ENCODE results near the gene MYO18A.
"Not testable (repeated sequence)": the region's sequence is repeated elsewhere in the genome, so short reads cannot be mapped to it uniquely, and the experiment has no call there.

Gene MYO18A

DNA sequence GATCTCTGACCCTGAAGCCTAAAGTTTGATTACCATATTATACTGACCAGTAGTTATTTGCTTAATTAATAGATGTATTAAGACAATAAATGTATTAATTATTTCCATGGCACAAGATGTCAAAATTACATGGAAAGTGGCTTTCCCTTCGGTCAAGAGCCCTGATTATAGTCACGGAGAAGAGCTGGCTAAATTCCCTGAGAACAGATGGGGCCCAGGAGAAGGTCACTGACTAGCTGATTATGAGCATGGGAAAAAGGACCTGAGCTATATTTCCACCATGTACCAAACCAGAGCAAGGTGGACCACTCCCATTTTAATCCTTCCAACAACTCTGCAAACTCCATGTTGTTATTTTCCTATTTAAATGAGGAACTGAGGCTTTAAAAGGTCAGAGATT is 12.9 kb upstream of the MYO18A start:
- no peak for DNase-seq

DNA sequence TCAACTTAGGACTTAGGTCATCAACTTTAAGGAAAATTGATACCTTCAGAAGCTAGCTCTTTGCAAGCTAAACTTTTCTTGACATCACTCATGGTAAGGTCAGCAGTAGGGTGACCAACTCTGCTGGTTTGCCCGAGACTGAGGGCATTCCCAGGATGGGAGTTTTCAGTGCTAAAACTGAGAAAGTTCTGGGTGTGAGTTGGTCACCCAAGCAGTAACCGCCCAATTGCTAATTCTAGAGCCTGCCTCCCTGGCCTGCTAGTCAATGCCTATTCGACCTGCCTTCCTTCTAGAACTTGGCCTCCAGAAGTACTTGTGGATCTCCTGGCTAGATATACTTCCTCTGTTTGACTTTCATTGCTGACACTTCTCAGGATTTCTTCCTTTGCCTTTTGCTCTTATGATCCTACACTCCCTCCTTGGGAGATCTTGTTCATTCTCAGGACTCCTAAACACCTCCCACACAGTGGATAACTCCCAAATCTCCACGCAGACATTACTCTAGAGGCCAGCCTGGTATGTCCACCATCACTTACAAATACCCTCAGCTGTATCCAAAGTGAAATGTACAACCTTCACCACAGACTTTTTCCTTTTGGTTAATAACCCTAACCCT is 10.5 kb upstream of the MYO18A start:
- DNase-seq = no peak

DNA sequence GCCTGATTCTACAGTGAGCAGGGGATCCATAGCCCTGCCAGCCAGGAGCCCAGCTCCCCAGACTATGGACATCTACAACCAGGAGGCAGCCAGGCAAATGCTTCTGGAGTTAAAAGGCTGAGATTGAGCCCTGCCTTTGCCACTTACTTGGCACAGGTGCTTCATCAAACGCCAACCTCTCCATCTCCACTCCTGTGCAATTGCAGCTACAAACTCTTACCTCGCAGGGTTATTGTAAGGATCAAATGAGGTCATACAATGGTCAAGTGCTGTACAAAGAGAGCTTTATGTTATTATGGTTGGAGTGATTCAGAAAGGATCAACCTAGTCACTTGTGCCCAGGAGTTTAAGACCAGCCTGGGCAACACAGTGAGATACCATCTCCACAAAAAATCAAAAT is 9.8 kb upstream of the MYO18A start:
- DNase-seq = no peak

GRCh38 chr17:29189355-29189754 is 9.2 kb upstream of the MYO18A start:
- DNase-seq = peak; percentile 17

GRCh38 chr17:29181226-29181625 is 1.0 kb upstream of the MYO18A start:
- no peak for DNase-seq

- DNase-seq = no peak
Measured at GRCh38 chr17:29180788-29181160, 576 bp upstream of the MYO18A start.

DNA sequence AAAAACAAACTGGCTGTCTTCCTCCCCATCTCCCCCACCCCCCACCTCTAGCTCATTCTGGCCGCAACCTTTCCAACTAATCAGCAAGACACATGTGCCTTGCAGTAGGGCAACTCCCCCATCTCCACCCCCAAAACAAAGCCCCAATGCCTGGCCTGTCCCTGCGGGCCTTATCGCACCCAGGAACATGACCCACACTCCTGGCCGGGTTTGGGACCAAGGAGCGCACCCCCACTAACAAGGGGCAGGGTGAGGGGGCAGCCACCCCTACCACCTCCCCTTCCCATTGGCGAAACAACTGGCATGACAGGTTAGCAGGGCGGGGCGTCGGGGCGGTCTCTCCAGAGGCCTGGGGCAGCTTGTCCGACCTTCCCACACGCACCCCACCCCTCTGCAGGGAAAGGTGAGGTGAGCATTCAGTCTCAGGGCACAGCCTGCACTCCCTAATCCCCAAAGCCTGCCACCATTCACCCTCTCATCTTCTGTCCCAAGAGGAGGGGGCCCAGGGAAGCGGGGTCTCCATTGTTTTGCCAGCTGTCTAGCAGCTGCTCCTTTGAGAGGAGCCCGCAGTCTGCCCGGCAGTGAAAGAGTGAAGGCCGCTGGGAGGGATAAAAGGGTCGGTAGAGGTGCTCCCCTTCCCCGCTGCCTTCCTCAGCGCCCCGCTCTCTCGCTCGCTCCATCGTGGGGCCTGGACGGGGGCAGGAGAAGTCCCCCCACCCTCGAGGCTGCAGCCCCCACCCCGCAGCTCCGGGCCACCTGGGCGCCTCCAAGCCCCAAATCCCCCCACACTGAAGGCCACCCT is 765 bp downstream of the MYO18A start:
- DNase-seq = peak; percentile 39

DNA sequence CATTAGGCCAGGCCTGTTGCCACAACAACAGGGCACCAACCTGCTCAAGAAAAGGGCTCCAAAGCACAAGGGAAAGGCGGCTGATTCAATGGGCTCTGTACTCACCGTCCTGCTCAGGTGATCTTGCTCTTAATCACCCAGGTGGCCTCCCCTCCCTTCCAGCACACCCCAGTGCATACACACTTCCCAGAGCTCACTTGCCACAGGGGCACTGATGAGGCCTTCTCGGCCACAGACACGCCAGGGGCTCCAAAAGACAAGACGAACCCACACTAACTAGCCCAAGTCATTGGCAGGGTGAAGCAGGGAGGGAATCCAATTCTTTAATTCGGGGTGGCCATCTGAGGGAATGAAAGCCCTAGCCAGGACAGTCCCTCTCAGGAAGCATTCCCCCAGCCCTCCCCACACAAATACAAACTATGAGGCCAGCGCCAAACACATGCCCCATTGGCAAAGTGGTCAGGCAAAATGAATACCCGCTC is 1.4 kb downstream of the MYO18A start:
- peak; percentile 21 for DNase-seq

- peak; percentile 8 for DNase-seq
Measured at GRCh38 chr17:29177871-29178749, 2.1 kb downstream of the MYO18A start.

DNA sequence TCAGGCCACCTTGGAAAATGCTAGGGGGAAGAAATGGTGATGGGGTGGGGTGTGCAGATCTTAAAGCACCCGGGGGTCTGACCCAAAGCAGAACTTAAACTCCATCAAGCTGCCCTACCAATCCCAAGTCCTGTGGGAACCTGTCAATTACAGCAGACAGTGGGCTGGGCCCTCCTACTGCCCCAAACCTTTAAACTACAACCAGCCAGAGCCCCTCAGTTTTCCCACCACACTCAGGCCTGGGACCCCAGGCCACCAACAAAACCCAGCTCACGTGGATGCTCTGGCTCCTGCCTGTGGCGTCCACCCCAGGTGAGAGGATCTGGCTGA is 2.7 kb downstream of the MYO18A start:
- DNase-seq = no peak

DNA sequence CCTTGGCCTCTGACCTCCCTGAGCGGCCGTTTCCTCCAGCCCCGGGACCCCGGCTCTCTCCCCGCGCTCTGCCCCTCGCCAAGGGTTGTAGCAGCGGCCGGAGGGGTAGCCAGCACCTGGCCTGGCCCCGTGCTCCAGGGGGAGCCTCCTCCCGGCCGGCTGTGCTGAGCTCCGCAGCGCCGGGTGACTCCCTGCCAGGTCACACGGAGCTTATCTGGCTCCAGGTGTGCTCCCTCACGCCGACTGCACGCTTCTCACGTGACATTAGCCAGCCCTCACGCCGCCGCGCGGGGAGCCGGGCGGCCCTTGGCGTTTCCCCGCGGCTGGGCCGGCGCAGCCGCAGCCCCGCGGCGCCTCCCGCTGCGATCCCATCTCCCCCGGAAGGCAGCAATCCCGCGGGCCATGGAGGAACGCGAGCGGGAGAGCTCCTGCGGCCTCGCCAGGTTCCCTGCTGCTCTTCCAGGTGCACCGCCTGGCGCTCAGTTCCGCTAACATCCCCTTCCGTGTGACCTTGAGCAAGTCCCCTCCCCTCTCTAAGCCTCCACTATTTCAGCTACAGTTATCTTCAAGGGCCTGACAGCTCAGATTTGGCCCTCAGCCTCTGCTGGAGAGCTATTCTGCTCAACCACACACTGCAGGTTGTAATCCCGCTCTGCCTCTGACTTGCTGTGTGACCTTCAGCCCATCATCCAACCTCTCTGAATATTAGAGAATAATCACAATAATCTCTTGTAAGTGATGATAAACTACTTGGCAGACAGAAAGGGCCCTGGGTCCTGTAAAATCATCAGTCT is 3.4 kb downstream of the MYO18A start:
- DNase-seq = peak; percentile 82

GRCh38 chr17:29175349-29175748 is 4.8 kb downstream of the MYO18A start:
- DNase-seq = no peak

- no peak for DNase-seq
Measured at GRCh38 chr17:29172589-29172988, 7.6 kb downstream of the MYO18A start.

- DNase-seq = no peak
Measured at GRCh38 chr17:29170682-29171081, 9.5 kb downstream of the MYO18A start.

- DNase-seq = no peak
Measured at GRCh38 chr17:29169806-29170591, 10.2 kb downstream of the MYO18A start.

DNA sequence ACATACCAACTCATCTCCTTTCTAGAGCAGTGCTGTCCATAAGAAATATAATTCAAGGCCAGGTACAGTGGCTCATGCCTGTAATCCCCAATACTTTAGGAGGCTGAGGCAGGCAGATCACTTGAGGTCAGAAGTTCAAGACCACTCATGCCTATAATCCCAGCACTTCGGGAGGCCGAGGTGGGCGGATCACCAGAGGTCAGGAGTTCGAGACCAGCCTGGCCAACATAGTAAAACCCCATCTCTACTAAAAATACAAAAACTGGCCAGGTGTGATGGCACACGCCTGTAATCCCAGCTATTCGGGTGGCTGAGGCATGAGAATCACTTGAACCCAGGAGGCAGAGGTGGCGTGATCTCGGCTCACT is 11.5 kb downstream of the MYO18A start:
- not testable (repeated sequence) for DNase-seq

DNA sequence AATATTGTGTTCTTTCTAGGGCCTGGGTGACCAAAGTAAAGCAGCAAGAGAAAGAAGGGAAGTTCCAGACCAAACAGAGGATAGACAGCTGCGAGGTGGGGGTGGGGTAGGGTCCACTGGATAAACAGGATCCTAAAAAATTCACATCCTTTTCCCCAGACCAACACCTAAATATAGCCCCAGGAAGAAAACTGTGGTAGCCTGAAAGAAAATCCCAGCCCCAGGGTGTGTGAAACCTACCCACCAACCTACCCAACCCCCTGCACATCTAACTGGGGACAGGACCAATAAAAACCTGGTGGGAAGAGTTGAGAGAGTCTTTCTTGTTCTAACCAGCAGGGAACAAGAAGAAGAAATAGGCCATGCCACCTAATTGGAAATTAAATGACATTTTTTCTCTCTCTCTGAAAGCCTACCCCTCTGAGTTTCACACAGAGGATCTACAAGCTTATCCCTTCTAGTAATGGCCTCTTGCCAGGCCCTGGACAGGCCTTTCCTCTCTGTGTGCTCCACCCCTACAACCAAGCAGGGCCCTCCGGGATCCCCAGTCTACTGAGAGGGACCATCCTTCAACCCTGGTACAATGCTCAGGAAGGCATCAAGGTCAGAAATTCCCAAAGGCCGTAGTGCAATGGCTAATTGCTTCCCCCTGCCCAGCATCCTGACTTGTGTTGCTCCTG is 12.0 kb downstream of the MYO18A start:
- DNase-seq = no peak

- DNase-seq = no peak
Measured at GRCh38 chr17:29167393-29168078, 12.7 kb downstream of the MYO18A start.

DNA sequence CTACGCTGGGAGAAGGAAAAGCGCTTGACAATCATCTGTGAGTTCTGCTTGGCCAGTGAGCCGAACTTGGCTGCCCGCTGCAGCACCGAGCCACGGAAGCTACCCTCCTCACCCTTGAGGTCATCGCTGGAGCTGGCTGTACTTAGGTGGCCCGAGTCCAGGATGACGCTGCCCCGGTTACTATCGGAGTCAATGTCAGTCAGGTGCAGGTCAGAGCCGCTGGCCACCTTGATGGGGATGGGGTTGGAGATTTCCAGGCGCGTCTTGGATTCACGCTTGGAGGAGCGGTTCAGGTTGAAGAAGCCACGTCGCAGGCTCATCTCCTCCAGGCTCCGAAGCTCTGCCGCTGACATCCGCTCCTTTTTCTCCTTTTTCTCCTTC is 13.7 kb downstream of the MYO18A start:
- DNase-seq = no peak

- DNase-seq = no peak
Measured at GRCh38 chr17:29165800-29166506, 14.2 kb downstream of the MYO18A start.

Data from NCI-H526 treated with DMSO at 0.1 percent for 48 hours (cell line).